OCI-LY3 (cell line): ENCODE measurements around the gene CNTN1.

ENCODE experiments used
- EZH2phosphoT487 ChIP-seq: fragments of 200-600 bp; shearing (Covaris generic); IDR thresholded peaks from 2 replicates; pipeline ENCODE4 v1.6.1; 2018; ENCODE audit warnings: antibody characterized with exemption, mixed run types, low read depth
- TF ChIP-seq, protein P1 (sequence below): fragments of 200-600, 300-600 bp; sonication (generic); IDR thresholded peaks from 2 replicates; pipeline ENCODE4 v1.5.1; 2014; ENCODE audit warnings: antibody characterized with exemption, low read length, low read depth

DNA sequence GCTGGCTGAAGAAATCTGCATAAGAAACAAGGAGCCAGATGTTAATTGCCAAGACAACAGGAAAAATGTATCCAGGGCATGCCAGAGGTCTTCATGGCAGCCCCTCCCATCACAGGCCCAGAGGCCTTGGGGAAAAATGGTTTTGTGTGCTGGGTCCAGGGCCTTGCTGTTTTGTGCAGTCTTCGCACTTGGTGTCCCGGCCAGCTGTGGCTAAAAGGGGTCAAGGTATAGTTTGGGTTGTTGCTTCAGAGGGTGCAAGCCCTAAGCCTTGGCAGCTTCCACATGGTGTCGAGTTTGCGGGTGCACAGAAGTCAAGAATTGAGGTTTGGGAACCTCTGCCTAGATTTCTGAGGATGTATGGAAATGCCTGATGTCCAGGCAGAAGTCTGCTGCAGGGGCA, 29.9 kb upstream of the CNTN1 start:
- TF ChIP-seq, protein P1, sequence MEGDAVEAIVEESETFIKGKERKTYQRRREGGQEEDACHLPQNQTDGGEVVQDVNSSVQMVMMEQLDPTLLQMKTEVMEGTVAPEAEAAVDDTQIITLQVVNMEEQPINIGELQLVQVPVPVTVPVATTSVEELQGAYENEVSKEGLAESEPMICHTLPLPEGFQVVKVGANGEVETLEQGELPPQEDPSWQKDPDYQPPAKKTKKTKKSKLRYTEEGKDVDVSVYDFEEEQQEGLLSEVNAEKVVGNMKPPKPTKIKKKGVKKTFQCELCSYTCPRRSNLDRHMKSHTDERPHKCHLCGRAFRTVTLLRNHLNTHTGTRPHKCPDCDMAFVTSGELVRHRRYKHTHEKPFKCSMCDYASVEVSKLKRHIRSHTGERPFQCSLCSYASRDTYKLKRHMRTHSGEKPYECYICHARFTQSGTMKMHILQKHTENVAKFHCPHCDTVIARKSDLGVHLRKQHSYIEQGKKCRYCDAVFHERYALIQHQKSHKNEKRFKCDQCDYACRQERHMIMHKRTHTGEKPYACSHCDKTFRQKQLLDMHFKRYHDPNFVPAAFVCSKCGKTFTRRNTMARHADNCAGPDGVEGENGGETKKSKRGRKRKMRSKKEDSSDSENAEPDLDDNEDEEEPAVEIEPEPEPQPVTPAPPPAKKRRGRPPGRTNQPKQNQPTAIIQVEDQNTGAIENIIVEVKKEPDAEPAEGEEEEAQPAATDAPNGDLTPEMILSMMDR, result no peak
- TF ChIP-seq EZH2phosphoT487, result no peak
